Coronary artery (tissue), 2 donors: ENCODE data around the gene CERS5.

Experiments used
- DNase-seq: peaks from one replicate; pipeline ENCODE4 v3.0.0-alpha.2; 2017; ENCODE audit warnings: low spot score
- H3K27ac ChIP-seq, 2 donors: fragments of 200-600 bp; sonication (generic); one replicate each; pipeline ENCODE4 v1.5.1; 2016 to 2019
- H3K4me3 ChIP-seq: fragments of 200-600 bp; sonication (generic); 2 replicates; pipeline ENCODE4 v1.5.1; 2016; ENCODE audit warnings: mild to moderate bottlenecking, moderate library complexity
- TF ChIP-seq, protein P1 (sequence below): fragments of 200-600 bp; sonication (generic); IDR thresholded peaks from one replicate; pipeline ENCODE4 v1.5.1; 2019; ENCODE audit warnings: antibody characterized with exemption

Gene CERS5

DNA sequence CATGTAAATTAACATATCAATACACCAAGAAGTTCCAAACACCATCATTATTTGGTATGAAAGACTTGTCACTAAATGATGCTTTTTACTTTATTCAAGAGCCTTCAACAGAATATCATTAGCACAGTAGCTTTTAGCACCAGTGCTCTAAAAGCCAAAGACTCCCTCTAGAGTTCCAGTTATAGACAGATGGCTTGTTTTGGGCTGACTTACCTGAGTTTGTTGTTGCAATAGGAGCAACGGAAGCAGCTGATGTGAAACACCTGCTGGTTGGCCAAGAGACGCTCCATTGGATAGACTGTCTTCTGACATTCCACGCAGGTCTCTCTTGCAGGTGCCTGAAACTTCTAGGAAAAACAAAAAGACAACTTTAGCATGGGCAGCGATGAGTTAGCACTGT lies 14.5 kb upstream of the CERS5 start:
- Histone ChIP-seq H3K27ac (no peak overlapping the region), H3K4me3 (no peak overlapping the region)
- TF ChIP-seq, protein P1, sequence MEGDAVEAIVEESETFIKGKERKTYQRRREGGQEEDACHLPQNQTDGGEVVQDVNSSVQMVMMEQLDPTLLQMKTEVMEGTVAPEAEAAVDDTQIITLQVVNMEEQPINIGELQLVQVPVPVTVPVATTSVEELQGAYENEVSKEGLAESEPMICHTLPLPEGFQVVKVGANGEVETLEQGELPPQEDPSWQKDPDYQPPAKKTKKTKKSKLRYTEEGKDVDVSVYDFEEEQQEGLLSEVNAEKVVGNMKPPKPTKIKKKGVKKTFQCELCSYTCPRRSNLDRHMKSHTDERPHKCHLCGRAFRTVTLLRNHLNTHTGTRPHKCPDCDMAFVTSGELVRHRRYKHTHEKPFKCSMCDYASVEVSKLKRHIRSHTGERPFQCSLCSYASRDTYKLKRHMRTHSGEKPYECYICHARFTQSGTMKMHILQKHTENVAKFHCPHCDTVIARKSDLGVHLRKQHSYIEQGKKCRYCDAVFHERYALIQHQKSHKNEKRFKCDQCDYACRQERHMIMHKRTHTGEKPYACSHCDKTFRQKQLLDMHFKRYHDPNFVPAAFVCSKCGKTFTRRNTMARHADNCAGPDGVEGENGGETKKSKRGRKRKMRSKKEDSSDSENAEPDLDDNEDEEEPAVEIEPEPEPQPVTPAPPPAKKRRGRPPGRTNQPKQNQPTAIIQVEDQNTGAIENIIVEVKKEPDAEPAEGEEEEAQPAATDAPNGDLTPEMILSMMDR: no peak
- no peak for DNase-seq

DNA sequence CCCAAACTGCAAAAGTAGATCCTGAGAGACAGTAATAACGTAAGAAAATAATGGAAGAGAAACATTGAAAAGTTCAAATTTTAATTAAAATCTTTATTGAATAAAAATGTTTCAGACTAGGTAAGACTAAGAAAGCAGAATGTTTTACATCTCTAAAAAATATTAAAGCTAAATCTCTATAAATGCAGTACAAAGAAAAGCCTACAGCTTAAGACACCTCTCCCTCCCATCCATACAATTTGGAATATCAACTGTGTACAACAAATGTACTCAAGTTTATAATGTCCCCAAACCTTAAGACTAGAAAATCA lies 8.5 kb upstream of the CERS5 start:
- TF ChIP-seq, protein P1: no peak
- DNase-seq: no peak
- no peak overlapping the region for H3K27ac ChIP-seq
- no peak overlapping the region for H3K4me3 ChIP-seq

DNA sequence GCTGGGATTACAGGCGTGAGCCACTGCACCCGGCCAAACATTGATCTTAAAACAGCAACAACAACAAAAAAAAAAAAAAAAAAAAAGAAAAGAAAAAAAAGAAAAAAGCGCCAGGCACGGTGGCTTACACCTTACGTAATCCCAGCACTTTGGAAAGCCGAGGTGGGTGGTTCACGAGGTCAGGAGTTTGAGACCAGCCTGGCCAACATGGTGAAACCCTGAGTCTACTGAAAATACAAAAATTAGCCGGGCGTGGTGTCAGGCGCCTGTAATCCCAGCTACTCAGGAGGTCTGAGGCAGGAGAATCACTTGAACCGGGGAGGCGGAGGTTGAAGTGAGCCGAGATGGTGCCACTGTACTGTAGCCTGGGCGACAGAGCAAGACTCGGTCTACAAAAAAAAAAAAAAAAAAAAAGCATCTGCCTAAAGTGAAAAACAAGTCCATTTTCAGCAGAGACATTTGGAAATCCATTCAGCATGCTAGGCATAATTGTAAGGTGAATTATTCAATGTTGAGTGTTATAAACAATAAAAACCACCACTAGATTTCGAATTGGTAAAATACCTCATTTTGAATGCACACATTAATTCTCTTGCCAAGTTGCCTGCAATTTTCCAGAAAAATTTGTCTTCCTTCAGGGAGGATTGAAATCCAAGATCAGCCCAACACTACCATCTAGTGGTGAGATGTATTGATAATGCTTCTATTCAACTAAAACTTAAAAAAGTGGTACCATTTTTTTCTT lies 8.0 kb upstream of the CERS5 start:
- DNase-seq: no peak
- Histone ChIP-seq H3K4me3 (no peak overlapping the region), H3K27ac (no peak overlapping the region)
- TF ChIP-seq, protein P1: peak; percentile 43

DNA sequence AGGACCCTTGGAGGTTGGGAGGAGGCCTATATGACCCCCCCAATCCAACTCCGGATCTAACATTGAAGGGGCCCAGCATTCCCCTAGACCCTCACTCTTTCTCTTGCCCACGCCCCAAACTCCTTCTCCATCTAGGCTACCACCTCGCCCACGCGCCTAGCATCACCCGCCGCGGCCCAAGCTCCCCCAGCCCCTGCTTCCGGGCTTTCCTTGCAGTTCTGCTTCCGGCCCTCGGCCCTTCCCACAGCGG lies 445 bp downstream of the CERS5 start:
- TF ChIP-seq, protein P1: peak; percentile 4
- no peak for DNase-seq
- Histone ChIP-seq H3K4me3 (peak overlapping the region; percentile 97), H3K27ac (peak overlapping the region; percentile 97)

DNA sequence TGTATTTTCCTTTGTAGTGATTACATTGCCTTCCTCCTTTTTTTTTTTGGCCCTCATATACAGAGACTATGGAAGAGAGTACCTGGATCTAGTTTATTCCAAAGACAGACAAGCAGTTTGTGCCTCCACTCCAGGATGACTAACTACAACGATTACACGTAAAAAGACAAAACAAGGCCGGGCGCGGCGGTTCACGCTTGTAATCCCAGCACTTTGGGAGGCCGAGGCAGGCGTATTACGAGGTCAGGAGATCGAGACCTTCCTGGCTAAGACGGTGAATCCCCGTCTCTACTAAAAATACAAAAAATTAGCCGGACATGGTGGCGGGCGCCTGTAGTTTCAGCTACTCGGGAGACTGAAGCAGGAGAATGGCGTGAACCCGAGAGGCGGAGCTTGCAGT lies 2.2 kb downstream of the CERS5 start:
- TF ChIP-seq, protein P1: no peak
- Histone ChIP-seq H3K27ac (no peak overlapping the region), H3K4me3 (no peak overlapping the region)
- DNase-seq: no peak

DNA sequence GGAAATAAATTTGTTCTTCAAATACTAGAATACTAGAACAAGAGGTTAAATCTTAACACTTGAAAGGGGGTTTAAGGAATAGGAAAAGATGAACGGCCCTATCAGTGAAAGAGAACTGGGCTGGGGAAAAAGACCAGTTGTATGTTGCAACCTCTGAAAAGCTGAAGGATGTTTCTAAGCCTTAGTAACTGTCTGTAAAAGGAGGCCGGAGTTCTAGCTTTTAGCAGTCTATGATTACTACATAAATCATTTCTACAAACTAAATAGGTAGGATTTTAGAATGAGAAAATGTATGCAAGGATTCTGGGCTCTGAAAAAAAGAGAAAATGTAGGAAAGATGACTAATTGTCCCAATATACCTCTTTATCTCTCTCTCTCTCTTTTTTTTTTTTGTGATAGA lies 4.9 kb downstream of the CERS5 start:
- TF ChIP-seq, protein P1: no peak
- DNase-seq: no peak
- H3K4me3 ChIP-seq: no peak overlapping the region
- H3K27ac ChIP-seq: no peak overlapping the region

DNA sequence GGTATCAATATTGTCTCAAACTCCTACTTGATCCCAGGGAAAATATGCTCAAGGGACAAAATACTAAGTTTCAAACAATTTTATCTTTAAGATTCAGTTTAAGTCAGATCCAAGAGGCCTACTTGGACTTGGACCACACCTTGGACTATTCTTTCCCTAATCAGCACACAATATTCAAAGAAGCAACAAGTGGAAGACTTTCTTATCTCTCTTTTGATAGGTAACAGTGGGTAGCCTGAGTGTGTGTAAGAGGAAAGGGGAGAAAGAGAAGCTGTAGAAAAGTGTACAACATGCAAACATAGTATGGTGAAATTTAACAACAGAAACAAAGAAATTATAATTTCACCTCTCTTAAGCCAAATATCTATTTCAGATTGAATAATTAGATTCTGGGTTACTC lies 6.5 kb downstream of the CERS5 start:
- Histone ChIP-seq H3K4me3 (no peak overlapping the region), H3K27ac (no peak overlapping the region)
- DNase-seq: no peak
- TF ChIP-seq, protein P1: no peak
